ENCODE measurements around the gene N4BP3. TPM values are rescaled to one million over a fixed set of nuclear protein-coding genes. Genes with fewer than 3 reads are reported as not detected.

N4BP3 gene
- total RNA-seq, 1 experiment from 2014 or later: 4.8 TPM

DNA sequence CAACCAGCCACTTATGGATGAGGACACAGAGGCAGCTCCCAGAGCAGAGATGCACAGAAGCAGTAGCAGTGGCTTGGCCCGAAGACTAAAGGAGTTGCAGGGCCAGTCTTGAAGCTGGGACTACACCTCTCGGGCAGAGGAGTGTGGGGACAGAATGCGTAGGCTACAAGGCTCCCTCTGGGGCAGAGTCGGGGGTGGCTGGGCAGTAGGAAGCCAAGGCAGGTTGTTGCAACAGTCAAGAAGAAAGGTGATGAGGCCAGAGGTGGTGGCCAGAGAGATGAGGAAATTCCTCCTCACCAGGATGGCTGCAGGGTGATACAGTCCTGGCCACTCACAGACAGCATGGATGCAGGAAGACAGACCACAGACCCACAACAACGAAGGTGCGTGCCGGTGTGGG lies 4.9 kb upstream of the N4BP3 start:
- BruUV-seq (replicated peaks): no TSS peak
- no peak for DNase-seq
- Mint-ChIP-seq H3K27me3 (ENCODE audit: unreplicated experiment) (no peaks in the 10 kb centered on the region), H3K9me3 (ENCODE audit: low read depth, unreplicated experiment) (no peaks in the 10 kb centered on the region), H3K27ac (ENCODE audit: unreplicated experiment) (no peak overlapping the region), H3K36me3 (ENCODE audit: insufficient read depth, unreplicated experiment) (peaks cover 15% of the 10 kb centered on the region), H3K4me1 (ENCODE audit: low read depth, unreplicated experiment) (peaks cover 34% of the 10 kb centered on the region), H3K4me3 (ENCODE audit: low read depth, unreplicated experiment) (no peak overlapping the region)
- intact Hi-C loops (cut with micrococcal nuclease; ENCODE audit: unreplicated experiment): no loop called here
- TF ChIP-seq, protein P1, sequence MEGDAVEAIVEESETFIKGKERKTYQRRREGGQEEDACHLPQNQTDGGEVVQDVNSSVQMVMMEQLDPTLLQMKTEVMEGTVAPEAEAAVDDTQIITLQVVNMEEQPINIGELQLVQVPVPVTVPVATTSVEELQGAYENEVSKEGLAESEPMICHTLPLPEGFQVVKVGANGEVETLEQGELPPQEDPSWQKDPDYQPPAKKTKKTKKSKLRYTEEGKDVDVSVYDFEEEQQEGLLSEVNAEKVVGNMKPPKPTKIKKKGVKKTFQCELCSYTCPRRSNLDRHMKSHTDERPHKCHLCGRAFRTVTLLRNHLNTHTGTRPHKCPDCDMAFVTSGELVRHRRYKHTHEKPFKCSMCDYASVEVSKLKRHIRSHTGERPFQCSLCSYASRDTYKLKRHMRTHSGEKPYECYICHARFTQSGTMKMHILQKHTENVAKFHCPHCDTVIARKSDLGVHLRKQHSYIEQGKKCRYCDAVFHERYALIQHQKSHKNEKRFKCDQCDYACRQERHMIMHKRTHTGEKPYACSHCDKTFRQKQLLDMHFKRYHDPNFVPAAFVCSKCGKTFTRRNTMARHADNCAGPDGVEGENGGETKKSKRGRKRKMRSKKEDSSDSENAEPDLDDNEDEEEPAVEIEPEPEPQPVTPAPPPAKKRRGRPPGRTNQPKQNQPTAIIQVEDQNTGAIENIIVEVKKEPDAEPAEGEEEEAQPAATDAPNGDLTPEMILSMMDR (IDR thresholded peaks at IDR 0.05; ENCODE audit: unreplicated experiment): no peak
- CTCF ChIA-PET: interaction anchor here (3.4 kb wide), 1 partner anchor 33 kb away, joined by 13 read pairs; no protein-coding TSS in a partner anchor

DNA sequence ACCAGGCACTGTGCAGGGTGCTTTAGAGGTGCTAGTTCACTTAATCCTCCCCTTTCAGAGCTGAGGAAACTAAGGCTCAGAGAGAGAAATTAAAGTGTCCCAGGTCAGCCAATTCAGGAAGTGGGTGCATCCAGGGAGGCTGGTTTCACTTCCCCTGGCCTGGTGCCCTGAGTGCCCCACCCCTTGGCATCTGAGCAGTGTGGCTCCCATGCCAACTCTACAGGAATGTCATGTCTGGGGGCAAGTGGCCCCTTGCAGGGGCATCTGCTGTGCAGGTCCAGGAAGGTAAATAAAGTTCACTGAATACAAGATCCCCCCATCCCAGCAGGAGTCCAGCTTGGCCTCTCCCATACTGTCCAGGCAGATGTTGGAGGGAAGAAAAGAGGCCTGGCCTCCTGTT lies 4.4 kb upstream of the N4BP3 start:
- Mint-ChIP-seq H3K27ac (ENCODE audit: unreplicated experiment) (no peak overlapping the region), H3K27me3 (ENCODE audit: unreplicated experiment) (no peaks in the 10 kb centered on the region), H3K4me3 (ENCODE audit: low read depth, unreplicated experiment) (no peak overlapping the region), H3K36me3 (ENCODE audit: insufficient read depth, unreplicated experiment) (peaks cover 20% of the 10 kb centered on the region), H3K9me3 (ENCODE audit: low read depth, unreplicated experiment) (no peaks in the 10 kb centered on the region), H3K4me1 (ENCODE audit: low read depth, unreplicated experiment) (peaks cover 28% of the 10 kb centered on the region)
- TF ChIP-seq, protein P1 (IDR thresholded peaks at IDR 0.05; ENCODE audit: unreplicated experiment): no peak
- intact Hi-C loops (cut with micrococcal nuclease; ENCODE audit: unreplicated experiment): no loop called here
- CTCF ChIA-PET: interaction anchor here (3.4 kb wide), 1 partner anchor 33 kb away, joined by 13 read pairs; no protein-coding TSS in a partner anchor
- peak; percentile 65 for DNase-seq
- BruUV-seq (replicated peaks): no TSS peak

DNA sequence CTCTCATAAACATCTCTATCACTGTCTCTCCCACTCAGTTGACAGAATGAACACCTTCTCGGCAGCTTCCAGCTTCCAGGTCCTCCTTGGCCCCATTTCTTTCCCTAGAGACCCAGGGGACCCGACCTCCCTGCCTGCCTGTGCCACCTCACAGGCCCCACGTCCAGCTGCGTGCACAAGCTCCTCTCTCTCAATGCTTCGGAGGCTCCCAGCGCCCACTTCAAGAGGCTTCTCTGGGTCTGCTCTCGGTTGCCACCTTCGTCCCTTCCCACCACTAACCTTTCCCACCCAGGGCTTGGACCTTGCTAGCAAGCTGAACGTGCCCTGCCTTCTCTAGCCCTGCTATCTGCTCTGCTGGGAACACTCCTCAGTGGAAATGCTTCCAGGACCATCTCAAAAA lies 2.8 kb upstream of the N4BP3 start:
- no TSS peak for BruUV-seq (replicated peaks)
- H3K27me3 Mint-ChIP-seq (ENCODE audit: unreplicated experiment): no peaks in the 10 kb centered on the region
- peaks cover 19% of the 10 kb centered on the region for H3K36me3 Mint-ChIP-seq (ENCODE audit: insufficient read depth, unreplicated experiment)
- H3K4me1 Mint-ChIP-seq (ENCODE audit: low read depth, unreplicated experiment): peaks cover 25% of the 10 kb centered on the region
- H3K9me3 Mint-ChIP-seq (ENCODE audit: low read depth, unreplicated experiment): no peaks in the 10 kb centered on the region
- intact Hi-C loops (cut with micrococcal nuclease; ENCODE audit: unreplicated experiment): loop anchor here (5.0 kb wide), 1 partner anchor 33 kb away; no protein-coding TSS in a partner anchor
- TF ChIP-seq, protein P1 (IDR thresholded peaks at IDR 0.05; ENCODE audit: unreplicated experiment): no peak
- CTCF ChIA-PET: interaction anchor here (0.6 to 3.4 kb wide), 3 partner anchors 13 to 35 kb away, joined by 3 to 13 read pairs (median 3); no protein-coding TSS in a partner anchor
- H3K4me3 Mint-ChIP-seq (ENCODE audit: low read depth, unreplicated experiment): no peak overlapping the region
- H3K27ac Mint-ChIP-seq (ENCODE audit: unreplicated experiment): no peak overlapping the region
- no peak for DNase-seq

DNA sequence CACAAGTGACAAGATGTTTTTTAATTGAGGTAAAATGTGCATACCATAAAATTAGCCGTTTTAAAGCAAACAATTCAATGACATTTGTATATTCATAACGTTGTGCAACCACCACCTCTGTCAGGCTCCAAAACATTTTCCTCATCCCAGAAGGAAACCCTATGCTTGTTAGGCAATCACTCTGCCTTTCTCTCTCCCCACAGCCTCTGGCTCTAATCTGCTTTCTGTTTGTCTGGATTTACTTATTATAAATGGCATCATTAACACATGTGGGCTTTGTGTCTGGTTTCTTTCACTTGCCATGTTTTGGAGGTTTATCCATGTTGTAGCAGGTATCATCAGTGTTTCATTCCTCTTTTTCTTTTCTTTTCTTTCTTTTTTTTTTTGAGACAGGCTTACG lies 1.4 kb upstream of the N4BP3 start:
- H3K27ac Mint-ChIP-seq (ENCODE audit: unreplicated experiment): no peak overlapping the region
- no peaks in the 10 kb centered on the region for H3K27me3 Mint-ChIP-seq (ENCODE audit: unreplicated experiment)
- DNase-seq: no peak
- TF ChIP-seq, protein P1 (IDR thresholded peaks at IDR 0.05; ENCODE audit: unreplicated experiment): no peak
- no peak overlapping the region for H3K4me3 Mint-ChIP-seq (ENCODE audit: low read depth, unreplicated experiment)
- H3K9me3 Mint-ChIP-seq (ENCODE audit: low read depth, unreplicated experiment): no peaks in the 10 kb centered on the region
- BruUV-seq (replicated peaks): no TSS peak
- intact Hi-C loops (cut with micrococcal nuclease; ENCODE audit: unreplicated experiment): loop anchor here (5.0 kb wide), 1 partner anchor 35 kb away; no protein-coding TSS in a partner anchor
- H3K36me3 Mint-ChIP-seq (ENCODE audit: insufficient read depth, unreplicated experiment): peaks cover 19% of the 10 kb centered on the region
- CTCF ChIA-PET: interaction anchor here (0.7 kb wide), 1 partner anchor 48 kb away, joined by 3 read pairs; no protein-coding TSS in a partner anchor
- H3K4me1 Mint-ChIP-seq (ENCODE audit: low read depth, unreplicated experiment): peaks cover 25% of the 10 kb centered on the region
